AG04450 (cell line): ENCODE measurements around the gene EGFL8. TPM values are rescaled to one million over a fixed set of nuclear protein-coding genes. Genes with fewer than 3 reads are reported as not detected.

Experiments
- CTCF ChIA-PET: fragments of 300-600, 350-600 bp; formaldehyde crosslinking; extraction: SDS; loops from one replicate; lab custom pipeline; 2022; ENCODE audit warnings: antibody characterized with exemption, inconsistent platforms; lab: Charles Lee
- POLR2A ChIA-PET: fragments of 350-600 bp; formaldehyde crosslinking; extraction: SDS; loops from one replicate; lab custom pipeline; 2021; ENCODE audit warnings: antibody characterized with exemption, inconsistent platforms; lab: Yijun Ruan, JAX
- DNase-seq: peaks from one replicate; pipeline ENCODE4 v3.0.0-alpha.2; 2011; ENCODE audit warnings: low read depth, low spot score
- H3K27ac ChIP-seq: one replicate; pipeline ENCODE4 v1.5.1; 2012; ENCODE audit warnings: low read depth, low read length, control low read depth
- H3K27me3 ChIP-seq: one replicate; pipeline ENCODE4 v1.6.0; 2012; ENCODE audit warnings: low read length; ENCODE audit not compliant: control insufficient read depth, insufficient read depth
- H3K4me3 ChIP-seq: 2 replicates; pipeline ENCODE4 v1.5.1; 2011; ENCODE audit warnings: mild to moderate bottlenecking, low read depth, low read length, control low read depth
- H3K9me3 ChIP-seq: 2 replicates; pipeline ENCODE4 v1.5.1; 2012; ENCODE audit warnings: low read length; ENCODE audit not compliant: control insufficient read depth, insufficient read depth
- polyA minus RNA-seq: library from RNA; depleted of rRNA, polyadenylated mRNA; stranded (reverse); fragments of >200 nt; gene quantifications from 2 replicates; pipeline ENCODE4 v1.2.3, GENCODE V29; 2011; rRNA and poly(A)+ RNA removed
- polyA plus RNA-seq: library from polyadenylated mRNA; depleted of rRNA; stranded (reverse); fragments of >200 nt; gene quantifications from 2 replicates; pipeline ENCODE4 v1.2.3, GENCODE V29; 2011; rRNA removed
- TF ChIP-seq, protein P1 (sequence below): IDR thresholded peaks from 2 replicates; pipeline ENCODE4 v1.5.1; 2011; ENCODE audit warnings: low read depth, low read length, control low read depth, inconsistent platforms

EGFL8 gene
- 2.5 and 2.8 TPM in 2 replicates for polyA plus RNA-seq
- polyA minus RNA-seq: 1.6 TPM in 1 of 2 replicates, not detected in the other

DNA sequence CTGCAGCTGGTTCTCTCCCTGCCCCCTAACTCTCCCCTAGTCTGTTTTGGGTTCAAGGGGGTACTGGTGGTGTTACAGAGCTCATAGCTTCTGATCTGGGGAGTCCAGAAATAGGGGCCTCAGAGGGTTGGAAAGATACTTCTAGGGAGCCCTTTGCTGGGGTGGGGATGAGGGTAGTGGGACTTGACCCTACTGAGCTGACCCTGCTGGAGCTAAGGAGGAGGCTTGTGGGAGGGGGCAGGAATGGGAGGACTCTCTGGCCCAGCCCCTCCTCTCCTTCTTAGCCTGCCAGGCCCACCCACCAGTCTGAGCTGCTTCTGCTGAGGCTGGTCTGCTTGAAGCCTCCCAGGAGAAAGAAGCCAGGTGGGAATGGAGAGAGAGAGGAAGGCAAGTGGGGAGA lies at the start of gene EGFL8:
EGFL8 (plus strand) TSS at position 301 of the 400 bp plus-strand sequence. CDS start 1,571 bp downstream, outside the sequence.
- H3K9me3 ChIP-seq: no peaks in the 10 kb centered on the region
- TF ChIP-seq, protein P1, sequence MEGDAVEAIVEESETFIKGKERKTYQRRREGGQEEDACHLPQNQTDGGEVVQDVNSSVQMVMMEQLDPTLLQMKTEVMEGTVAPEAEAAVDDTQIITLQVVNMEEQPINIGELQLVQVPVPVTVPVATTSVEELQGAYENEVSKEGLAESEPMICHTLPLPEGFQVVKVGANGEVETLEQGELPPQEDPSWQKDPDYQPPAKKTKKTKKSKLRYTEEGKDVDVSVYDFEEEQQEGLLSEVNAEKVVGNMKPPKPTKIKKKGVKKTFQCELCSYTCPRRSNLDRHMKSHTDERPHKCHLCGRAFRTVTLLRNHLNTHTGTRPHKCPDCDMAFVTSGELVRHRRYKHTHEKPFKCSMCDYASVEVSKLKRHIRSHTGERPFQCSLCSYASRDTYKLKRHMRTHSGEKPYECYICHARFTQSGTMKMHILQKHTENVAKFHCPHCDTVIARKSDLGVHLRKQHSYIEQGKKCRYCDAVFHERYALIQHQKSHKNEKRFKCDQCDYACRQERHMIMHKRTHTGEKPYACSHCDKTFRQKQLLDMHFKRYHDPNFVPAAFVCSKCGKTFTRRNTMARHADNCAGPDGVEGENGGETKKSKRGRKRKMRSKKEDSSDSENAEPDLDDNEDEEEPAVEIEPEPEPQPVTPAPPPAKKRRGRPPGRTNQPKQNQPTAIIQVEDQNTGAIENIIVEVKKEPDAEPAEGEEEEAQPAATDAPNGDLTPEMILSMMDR: no peak
- no peak for DNase-seq
- ChIA-PET POLR2A (no interaction called here), CTCF (interaction anchor here (1.5 kb wide), 1 partner anchor 31 kb away, joined by 4 read pairs; no protein-coding TSS in a partner anchor)
- no peak within 1 kb of the TSS for H3K4me3 ChIP-seq
- H3K27me3 ChIP-seq: no peaks in the 10 kb centered on the region
- H3K27ac ChIP-seq: no peak within 1 kb of the TSS

- TF ChIP-seq, protein P1: no peak
- Histone ChIP-seq H3K27ac (peak overlapping the region; percentile 39), H3K27me3 (peaks cover 1% of the 10 kb centered on the region), H3K9me3 (no peaks in the 10 kb centered on the region; the same call in 1 of the 2 replicates), H3K4me3 (no peak overlapping the region)
- DNase-seq: no peak
- POLR2A ChIA-PET: interaction anchor here (1.0 to 1.3 kb wide), 3 partner anchors 16 to 143 kb away, joined by 3 to 13 read pairs (median 3); partner anchors contain the start of genes DXO and FKBPL
- CTCF ChIA-PET: interaction anchor here (1.0 to 2.5 kb wide), 4 partner anchors 13 to 162 kb away, joined by 3 to 12 read pairs (median 6); partner anchors contain the start of gene ATF6B
Observed at GRCh38 chr6:32114796-32115195, 49.6 kb upstream of the EGFL8 start.

- H3K27me3 ChIP-seq: no peaks in the 10 kb centered on the region
- no peak overlapping the region for H3K27ac ChIP-seq
- no peak for DNase-seq
- H3K9me3 ChIP-seq: no peaks in the 10 kb centered on the region; the same call in 1 of the 2 replicates
- TF ChIP-seq, protein P1: no peak
- ChIA-PET CTCF (interaction anchor here (2.5 kb wide), 1 partner anchor 13 kb away, joined by 12 read pairs; the partner anchor contains the start of gene ATF6B), POLR2A (no interaction called here)
- H3K4me3 ChIP-seq: no peak overlapping the region
Observed at GRCh38 chr6:32115623-32116022, 48.8 kb upstream of the EGFL8 start.

GRCh38 chr6:32116674-32117073 lies 47.7 kb upstream of the EGFL8 start:
- H3K9me3 ChIP-seq: no peaks in the 10 kb centered on the region; the same call in 1 of the 2 replicates
- TF ChIP-seq, protein P1: peak; percentile 54
- no peak for DNase-seq
- H3K4me3 ChIP-seq: no peak overlapping the region
- H3K27me3 ChIP-seq: no peaks in the 10 kb centered on the region
- CTCF ChIA-PET: interaction anchor here (0.9 to 3.2 kb wide), 8 partner anchors 23 to 165 kb away, joined by 3 to 20 read pairs (median 4); no protein-coding TSS in a partner anchor
- POLR2A ChIA-PET: no interaction called here
- peak overlapping the region; percentile 21 for H3K27ac ChIP-seq

DNA sequence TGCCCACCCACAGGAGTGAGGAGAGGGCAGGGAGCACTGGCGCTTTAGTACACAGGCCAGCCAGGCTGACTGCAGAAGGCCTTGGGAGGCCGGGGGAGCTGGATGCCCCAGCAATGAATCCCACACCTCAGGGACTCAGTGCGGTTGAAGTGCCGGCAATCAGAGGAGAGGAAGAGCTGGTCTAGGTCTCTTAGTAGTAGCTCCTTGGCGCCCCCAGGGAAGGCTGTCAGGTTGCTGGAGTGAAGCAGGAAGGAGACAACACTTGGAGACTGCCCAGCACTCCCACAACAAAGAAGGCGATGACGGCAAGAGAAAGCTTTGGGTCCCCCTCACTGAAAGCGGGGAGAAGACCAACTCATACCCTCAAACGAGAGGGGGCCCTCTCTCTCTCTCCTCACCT lies 46.9 kb upstream of the EGFL8 start:
- Histone ChIP-seq H3K4me3 (no peak overlapping the region), H3K27ac (no peak overlapping the region), H3K27me3 (no peaks in the 10 kb centered on the region), H3K9me3 (no peaks in the 10 kb centered on the region; the same call in 1 of the 2 replicates)
- ChIA-PET POLR2A (no interaction called here), CTCF (interaction anchor here (0.9 to 3.2 kb wide), 13 partner anchors 8 to 166 kb away, joined by 3 to 44 read pairs (median 5); partner anchors contain the start of genes ATF6B, FKBPL and TNXB)
- TF ChIP-seq, protein P1: no peak
- DNase-seq: no peak
